Transverse colon (tissue), 4 donors: ENCODE measurements around the gene DPYD. TPM values are rescaled to one million over a fixed set of nuclear protein-coding genes. Genes with fewer than 3 reads are reported as not detected.

Experiments
- DNase-seq: peaks from one replicate; pipeline ENCODE4 v3.0.0-alpha.2; 2019
- H3K27ac ChIP-seq, 4 donors: fragments of 200-600 bp; sonication (generic); 2 replicates each; pipeline ENCODE4 v1.5.1; 2016 to 2018; ENCODE audit warnings: inconsistent platforms in 4 of 4
- H3K27me3 ChIP-seq: fragments of 200-600 bp; sonication (generic); 2 replicates; pipeline ENCODE4 v1.5.1; 2017; ENCODE audit warnings: inconsistent platforms
- H3K36me3 ChIP-seq, 4 donors: fragments of 200-600 bp; sonication (generic); 2 replicates each; pipeline ENCODE4 v1.5.1; 2017 to 2019; ENCODE audit warnings: inconsistent platforms in 4 of 4
- H3K4me1 ChIP-seq, 4 donors: fragments of 200-600 bp; sonication (generic); 2 replicates each; pipeline ENCODE4 v1.5.1; 2017 to 2020; ENCODE audit warnings: inconsistent platforms in 4 of 4
- H3K4me3 ChIP-seq, 4 donors: fragments of 200-600 bp; sonication (generic); 1 replicate in 1 of 4; 2 replicates in 3 of 4; pipeline versions ENCODE4 v1.5.1 to v1.6.1; 2017 to 2019; ENCODE audit warnings: inconsistent platforms in 4 of 4
- H3K9me3 ChIP-seq, 2 donors: fragments of 200-600 bp; sonication (generic); 2 replicates each; pipeline ENCODE4 v1.5.1; 2017 to 2019; ENCODE audit warnings: inconsistent platforms in 2 of 2
- EP300 ChIP-seq: sonication (generic); formaldehyde crosslinking; IDR thresholded peaks from one replicate; pipeline ENCODE4 v1.6.1; 2017; ENCODE audit warnings: antibody characterized with exemption, low read depth
- POLR2A ChIP-seq: fragments of 450-650 bp; IDR thresholded peaks from one replicate; pipeline ENCODE4 v1.6.1; 2016; ENCODE audit warnings: antibody characterized with exemption, mild to moderate bottlenecking, moderate library complexity
- POLR2AphosphoS5 ChIP-seq, 3 donors: sonication (generic); formaldehyde crosslinking; IDR thresholded peaks; one replicate each; pipeline ENCODE4 v1.6.1; 2016; ENCODE audit warnings: antibody characterized with exemption in 3 of 3
- WGBS, 2 donors: methylation state at CpG; one replicate each; pipeline ENCODE4 v1.1.5; 2018; ENCODE audit warnings: low coverage in 1 of 2; 5-methylcytosine and 5-hydroxymethylcytosine counted together
- in situ Hi-C, 4 donors: fragments of 200-750 bp; cut with MboI; loops; one replicate each; pipeline versions ENCODE4 v1.15.0 to v1.15.1; 2017; ENCODE audit warnings: low sequenced_read_pairs in 3 of 4, low pct_ligation_motif_present in 1 of 4, low pct_unique_long_range_greater_than_20kb in 1 of 4
- intact Hi-C: fragments of 100-400 bp; cut with DNase I; formaldehyde crosslinking; loops from one replicate; pipeline ENCODE4 v1.15.1; 2023; ENCODE audit warnings: low total_unique reads
- total RNA-seq, 4 donors: library from RNA; depleted of rRNA; stranded (reverse); fragments of >200 nt; gene quantifications; one replicate each; pipeline ENCODE4 v1.1.0, GENCODE V29; 2016
- TF ChIP-seq, protein P1 (sequence below), 5 experiments: fragments of 200-600 bp in 3 of 5; fragments of 450-650 bp in 2 of 5; sonication (generic) in 3 of 5; IDR thresholded peaks; 1 replicate in 2 of 5; 2 replicates in 3 of 5; pipeline ENCODE4 v1.5.1; 2016 to 2017; ENCODE audit warnings: antibody characterized with exemption in 5 of 5, inconsistent platforms in 3 of 5, mild to moderate bottlenecking in 2 of 5, moderate library complexity in 1 of 5

The DPYD gene
- total RNA-seq, 4 donors from 2014 or later = 11.2 to 34.8 (median 26.0) TPM

DNA sequence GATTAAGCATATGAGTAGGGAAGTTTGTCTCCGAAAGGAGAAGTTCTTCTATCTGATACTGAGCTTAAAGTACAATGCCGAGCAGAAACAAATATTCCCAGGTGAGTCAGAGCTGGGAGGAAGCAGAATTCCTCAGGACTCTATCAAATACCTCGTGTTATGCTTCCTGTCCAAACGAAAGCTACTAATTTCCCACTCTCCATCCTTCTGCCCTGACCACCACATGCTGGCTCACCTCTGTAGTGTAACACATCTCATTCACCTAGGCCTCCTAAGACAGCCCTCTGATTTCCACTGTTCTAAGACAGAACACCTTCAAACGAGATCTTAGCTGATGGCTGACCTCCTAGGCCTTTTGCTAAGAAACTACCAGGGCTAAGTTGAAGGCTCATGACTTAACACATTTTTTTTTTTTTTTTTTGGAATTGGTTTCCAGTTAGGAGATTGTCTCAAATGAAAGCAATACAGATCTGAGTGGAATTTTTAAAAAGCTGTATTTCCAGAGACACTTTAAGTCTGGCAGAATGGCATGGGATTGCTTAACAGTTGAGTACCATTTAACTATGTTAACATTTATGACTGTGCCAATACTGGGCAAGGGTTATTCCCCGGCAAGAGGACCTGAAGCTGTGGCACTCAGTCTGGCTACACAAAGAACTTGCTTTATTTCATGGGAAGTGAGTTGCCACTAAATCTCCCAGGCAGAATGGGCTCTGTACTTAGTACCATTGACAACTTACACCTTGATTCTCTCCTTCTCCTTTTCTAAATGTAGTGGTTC lies 583.4 kb downstream of the DPYD start:
- H3K27me3 ChIP-seq = no peaks in the 10 kb centered on the region

DNA sequence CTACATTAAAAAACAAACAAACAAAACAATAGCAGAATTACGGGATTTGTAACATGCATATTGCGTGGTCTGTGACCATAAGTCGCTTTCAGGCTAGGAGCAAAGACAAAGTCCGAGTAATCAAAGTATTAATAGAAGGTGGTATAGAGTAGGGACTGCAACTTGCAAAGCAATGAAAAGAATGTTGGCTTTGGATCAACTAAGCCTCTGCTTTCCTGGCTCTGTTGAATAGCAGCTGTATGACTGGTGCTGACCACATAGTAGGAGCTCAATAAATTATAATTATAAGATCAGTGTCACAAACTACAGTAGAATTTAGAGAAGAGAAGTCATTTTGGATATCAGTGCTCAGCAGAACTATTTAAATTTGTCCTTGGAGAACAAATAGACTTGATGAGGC lies 586.4 kb downstream of the DPYD start:
- TF ChIP-seq POLR2AphosphoS5 (IDR thresholded peaks at IDR 0.05) = no peak
- TF ChIP-seq EP300 = no peak
- TF ChIP-seq, protein P1, sequence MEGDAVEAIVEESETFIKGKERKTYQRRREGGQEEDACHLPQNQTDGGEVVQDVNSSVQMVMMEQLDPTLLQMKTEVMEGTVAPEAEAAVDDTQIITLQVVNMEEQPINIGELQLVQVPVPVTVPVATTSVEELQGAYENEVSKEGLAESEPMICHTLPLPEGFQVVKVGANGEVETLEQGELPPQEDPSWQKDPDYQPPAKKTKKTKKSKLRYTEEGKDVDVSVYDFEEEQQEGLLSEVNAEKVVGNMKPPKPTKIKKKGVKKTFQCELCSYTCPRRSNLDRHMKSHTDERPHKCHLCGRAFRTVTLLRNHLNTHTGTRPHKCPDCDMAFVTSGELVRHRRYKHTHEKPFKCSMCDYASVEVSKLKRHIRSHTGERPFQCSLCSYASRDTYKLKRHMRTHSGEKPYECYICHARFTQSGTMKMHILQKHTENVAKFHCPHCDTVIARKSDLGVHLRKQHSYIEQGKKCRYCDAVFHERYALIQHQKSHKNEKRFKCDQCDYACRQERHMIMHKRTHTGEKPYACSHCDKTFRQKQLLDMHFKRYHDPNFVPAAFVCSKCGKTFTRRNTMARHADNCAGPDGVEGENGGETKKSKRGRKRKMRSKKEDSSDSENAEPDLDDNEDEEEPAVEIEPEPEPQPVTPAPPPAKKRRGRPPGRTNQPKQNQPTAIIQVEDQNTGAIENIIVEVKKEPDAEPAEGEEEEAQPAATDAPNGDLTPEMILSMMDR (IDR thresholded peaks at IDR 0.05) = no peak
- TF ChIP-seq POLR2A = no peak
- H3K36me3 ChIP-seq = no peaks in the 10 kb centered on the region
- H3K4me3 ChIP-seq = no peak overlapping the region
- intact Hi-C loops = no loop called here
- WGBS, 2 donors = 79 to 82% methylated on average over 4 of the region's 4 CpGs
- H3K27ac ChIP-seq = no peak overlapping the region
- no peaks in the 10 kb centered on the region for H3K4me1 ChIP-seq
- no peaks in the 10 kb centered on the region for H3K27me3 ChIP-seq
- H3K9me3 ChIP-seq = no peaks in the 10 kb centered on the region
- in situ Hi-C loops = no loop called here
- no peak for DNase-seq

More for the DNA sequence above, 583.4 kb downstream of the DPYD start:
- H3K36me3 ChIP-seq = no peaks in the 10 kb centered on the region
- DNase-seq = no peak
- 81 to 89% methylated on average over 4 to 6 of the region's 6 CpGs for WGBS, 2 donors
- H3K27ac ChIP-seq = no peak overlapping the region
- intact Hi-C loops = no loop called here
- no peak overlapping the region for H3K4me3 ChIP-seq
- TF ChIP-seq POLR2A (no peak), EP300 (no peak), POLR2AphosphoS5 (IDR thresholded peaks at IDR 0.05) (no peak)
- TF ChIP-seq, protein P1 (IDR thresholded peaks at IDR 0.05) = no peak
- H3K9me3 ChIP-seq = no peaks in the 10 kb centered on the region
- H3K4me1 ChIP-seq = no peaks in the 10 kb centered on the region
- in situ Hi-C loops = no loop called here

DNA sequence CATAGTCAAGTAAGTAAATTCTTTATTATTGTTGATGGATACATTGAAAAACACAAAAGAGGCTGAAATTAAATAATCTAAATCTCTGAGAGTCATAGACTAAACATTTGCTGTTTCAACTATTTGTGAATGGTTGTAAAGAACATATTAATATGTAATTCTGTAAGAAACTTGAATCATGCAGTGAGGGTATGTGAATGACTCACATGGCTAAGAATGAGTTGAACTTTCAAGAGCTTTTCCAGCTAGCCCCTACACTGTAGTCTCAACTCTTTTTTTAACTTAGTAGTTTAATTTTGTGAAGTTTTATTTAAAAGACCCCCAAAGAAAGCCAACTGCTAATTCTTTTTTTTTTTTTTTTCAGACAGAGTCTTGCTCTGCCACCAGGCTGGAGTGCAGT lies 588.1 kb downstream of the DPYD start:
- H3K4me1 ChIP-seq = no peaks in the 10 kb centered on the region
- in situ Hi-C loops (no loop called here), intact Hi-C loops (no loop called here)
- no peak overlapping the region for H3K27ac ChIP-seq
- no peaks in the 10 kb centered on the region for H3K9me3 ChIP-seq
- no peak overlapping the region for H3K4me3 ChIP-seq
- no peaks in the 10 kb centered on the region for H3K27me3 ChIP-seq
- TF ChIP-seq EP300 = no peak
- TF ChIP-seq, protein P1 (IDR thresholded peaks at IDR 0.05) = no peak
- TF ChIP-seq POLR2A = no peak
- no peak for TF ChIP-seq POLR2AphosphoS5 (IDR thresholded peaks at IDR 0.05)
- DNase-seq = no peak
- no peaks in the 10 kb centered on the region for H3K36me3 ChIP-seq

DNA sequence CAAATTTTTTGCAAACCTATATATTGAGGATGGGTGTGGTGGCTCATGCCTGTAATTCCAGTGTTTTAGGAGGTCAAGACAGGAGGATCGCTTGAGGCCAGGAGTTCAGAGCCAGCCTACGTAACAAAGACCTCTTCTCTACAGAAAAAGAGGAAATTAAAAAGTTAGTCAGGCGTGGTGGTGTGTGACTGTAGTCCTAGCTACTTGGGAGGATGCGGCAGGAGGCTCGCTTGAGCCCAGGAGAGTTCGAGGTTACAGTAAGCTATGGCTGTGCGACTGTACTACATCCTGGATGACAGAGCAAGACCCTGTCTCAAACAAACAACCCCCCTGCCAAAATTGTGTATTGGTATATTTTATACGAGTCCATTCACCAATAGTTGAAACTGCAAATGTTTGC lies 589.7 kb downstream of the DPYD start:
- DNase-seq = no peak
- Histone ChIP-seq H3K36me3 (no peaks in the 10 kb centered on the region), H3K27ac (no peak overlapping the region), H3K4me1 (no peaks in the 10 kb centered on the region), H3K4me3 (no peak overlapping the region), H3K9me3 (no peaks in the 10 kb centered on the region), H3K27me3 (no peaks in the 10 kb centered on the region)
- in situ Hi-C loops (no loop called here), intact Hi-C loops (no loop called here)
- WGBS, 2 donors = 90 to 92% methylated on average over 8 of the region's 8 CpGs
- TF ChIP-seq EP300 (no peak), POLR2A (no peak), POLR2AphosphoS5 (IDR thresholded peaks at IDR 0.05) (no peak)
- TF ChIP-seq, protein P1 (IDR thresholded peaks at IDR 0.05) = no peak
